ENCODE measurements around the gene UNC5C.

The UNC5C gene

DNA sequence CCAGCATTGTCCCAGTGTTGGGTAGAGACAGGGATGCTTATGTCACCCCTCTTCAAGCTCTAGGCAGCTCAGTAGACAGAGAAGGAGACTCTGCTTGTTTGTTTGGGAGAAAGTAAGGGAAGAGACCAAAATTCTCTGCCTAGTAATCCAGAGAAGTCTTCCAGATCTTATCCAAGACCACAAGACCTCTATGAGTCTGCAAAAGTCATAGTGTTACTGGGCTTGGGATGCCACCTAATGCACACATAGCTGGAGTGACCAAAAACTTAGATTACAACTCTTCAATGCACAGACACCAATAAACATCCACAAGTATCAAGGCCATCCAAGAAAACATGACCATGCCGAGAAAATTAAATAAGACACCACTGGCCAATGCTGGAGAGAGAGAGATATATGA lies 205.5 kb downstream of the UNC5C start:
- DNase-seq (ENCODE audit: low read depth) = no peak

DNA sequence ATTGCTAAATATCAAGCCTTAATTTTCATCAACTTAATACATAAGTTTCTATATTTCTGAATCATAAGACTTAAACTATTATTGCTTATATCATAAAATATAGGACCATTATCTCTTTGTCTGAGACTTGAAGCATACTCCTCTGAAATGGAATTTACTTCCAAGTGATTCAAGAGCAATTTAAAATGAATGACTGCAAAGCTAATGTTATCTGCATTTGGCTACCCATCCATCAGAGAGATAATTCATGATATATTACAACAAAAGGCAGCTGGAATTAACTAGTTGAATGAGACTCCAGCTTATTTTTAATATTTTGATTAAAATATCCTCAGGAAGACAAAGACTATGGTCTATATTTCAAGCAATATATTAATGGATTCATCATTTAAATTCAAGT lies 208.6 kb downstream of the UNC5C start:
- no peak for DNase-seq (ENCODE audit: low read depth)

DNA sequence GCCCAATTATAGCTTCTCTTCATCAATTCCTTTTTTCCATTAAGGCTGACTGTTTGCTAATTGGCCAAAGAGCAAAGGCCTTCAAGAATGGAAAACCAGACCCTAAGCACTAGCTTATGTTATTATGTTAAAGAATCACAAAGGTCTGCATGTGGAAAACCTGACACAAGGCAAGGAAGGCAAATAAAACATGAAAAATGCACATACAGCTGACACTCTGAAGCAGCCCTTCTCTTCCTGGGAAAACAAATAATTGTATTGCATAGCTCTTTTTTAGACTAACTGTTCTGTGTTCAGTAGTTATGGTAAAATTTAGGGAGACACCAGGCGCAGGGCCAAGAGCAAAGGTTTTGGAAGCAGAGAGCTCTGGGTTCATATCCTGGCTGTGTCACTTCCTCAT lies 223.1 kb downstream of the UNC5C start:
- no peak for DNase-seq (ENCODE audit: low read depth)

DNA sequence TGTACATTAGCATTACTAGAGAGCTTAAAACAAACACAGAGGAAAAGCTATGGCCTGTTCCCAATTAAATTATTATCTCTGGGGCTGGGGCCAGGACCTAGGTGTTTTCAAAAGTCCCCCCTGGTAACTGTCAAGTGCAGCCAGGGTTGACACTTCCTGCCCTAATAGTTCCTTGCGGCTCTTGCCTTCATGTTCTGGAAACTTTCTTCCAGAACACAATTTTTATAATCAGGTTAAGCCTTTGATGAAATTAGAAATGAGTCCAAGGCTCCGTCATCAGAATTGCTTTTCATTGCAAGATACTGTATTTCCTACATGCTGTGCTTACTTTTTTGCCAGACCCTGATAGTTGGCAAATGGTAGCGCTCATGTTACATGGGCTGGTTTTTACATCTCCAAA lies 229.6 kb downstream of the UNC5C start:
- no peak for DNase-seq (ENCODE audit: low read depth)

DNA sequence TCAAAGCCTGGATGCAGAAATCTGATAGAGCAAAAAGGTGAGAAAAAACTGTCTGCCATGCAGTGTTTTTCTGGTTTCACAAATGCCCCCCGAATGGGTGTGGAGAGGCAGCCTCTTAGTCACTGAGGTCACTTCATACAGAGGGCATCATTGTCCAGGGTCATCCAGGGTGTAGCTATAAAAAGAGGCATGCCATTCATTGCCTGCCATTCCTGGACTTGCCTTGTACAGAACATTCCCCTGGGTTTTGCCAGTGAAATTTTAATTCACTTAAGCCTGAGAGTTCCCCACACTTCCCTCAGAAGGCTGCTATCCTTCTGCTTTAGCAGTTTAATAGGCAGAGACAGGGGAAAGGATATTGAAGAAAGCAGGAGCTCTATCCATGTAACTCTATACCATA lies 230.3 kb downstream of the UNC5C start:
- no peak for DNase-seq (ENCODE audit: low read depth)

DNA sequence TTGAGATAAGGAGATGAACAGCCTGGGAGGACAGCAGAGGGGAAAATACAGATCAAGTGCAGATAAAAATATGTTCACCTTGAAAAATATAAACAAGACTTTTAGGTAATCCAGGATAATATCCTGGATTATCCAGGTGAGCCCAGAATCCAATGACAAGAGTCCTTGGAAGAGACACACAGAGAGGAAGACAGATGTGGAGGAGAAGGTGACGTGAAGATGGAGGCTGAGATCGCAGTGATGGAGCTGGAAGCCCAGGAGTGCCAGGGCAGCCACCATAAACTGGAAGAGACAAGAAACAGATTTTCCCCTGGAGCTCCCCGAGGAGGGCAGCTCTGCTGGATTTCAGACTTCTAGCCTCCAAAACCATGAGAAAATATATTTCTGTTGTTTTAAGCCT lies 230.7 kb downstream of the UNC5C start:
- no peak for DNase-seq (ENCODE audit: low read depth)

DNA sequence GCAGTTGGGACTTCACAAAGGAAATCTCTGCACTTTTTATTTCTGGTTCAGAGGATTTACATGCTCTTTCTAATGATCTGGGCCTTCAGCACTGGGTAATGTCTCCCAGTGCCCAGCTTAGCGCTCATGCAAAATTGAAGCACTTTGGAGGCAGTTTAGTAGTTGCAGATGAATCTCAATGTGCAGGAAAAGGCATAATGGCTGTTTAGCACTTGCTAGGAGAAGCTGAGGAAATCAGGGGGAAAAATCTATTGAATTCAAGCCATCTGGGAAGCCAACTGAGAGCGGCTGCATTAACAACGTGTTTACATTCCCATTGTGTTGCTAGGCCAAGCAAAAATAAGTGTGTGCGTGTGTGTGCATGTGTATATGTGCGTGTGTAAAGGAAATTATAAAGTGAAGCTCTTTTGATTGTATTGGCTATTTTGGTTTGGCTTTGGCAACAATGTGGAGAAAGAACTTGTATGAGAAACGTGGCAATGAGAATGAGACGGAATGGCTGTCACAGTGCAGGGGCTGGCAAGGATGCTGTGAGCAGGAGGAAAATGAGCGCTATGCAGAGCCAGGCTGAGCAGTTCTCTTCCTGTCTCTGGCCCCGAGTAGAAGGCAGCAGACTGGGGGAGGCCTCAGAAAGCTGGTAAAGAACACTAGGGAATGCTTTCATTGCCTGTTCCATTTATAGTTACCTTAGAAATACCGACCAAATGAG lies 231.5 kb downstream of the UNC5C start:
- DNase-seq (ENCODE audit: low read depth) = no peak

DNA sequence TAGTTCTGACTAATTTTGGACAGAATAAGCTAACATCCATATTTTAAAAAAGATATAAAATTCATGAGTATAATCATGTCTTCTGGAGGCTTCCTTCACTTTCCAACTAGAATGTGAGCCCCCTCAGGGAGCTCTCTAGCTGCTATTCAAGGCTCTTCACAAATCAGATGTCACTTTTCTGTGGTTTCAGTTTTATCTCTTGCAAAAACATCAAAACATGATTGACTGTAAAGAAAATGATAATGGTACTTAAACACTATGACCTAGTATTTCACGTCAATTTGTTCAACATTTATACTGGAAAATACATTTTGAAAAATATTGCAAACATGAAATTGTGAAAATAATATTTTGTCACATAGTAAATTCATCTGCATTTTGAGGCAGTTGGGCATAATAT lies 234.2 kb downstream of the UNC5C start:
- no peak for DNase-seq (ENCODE audit: low read depth)

DNA sequence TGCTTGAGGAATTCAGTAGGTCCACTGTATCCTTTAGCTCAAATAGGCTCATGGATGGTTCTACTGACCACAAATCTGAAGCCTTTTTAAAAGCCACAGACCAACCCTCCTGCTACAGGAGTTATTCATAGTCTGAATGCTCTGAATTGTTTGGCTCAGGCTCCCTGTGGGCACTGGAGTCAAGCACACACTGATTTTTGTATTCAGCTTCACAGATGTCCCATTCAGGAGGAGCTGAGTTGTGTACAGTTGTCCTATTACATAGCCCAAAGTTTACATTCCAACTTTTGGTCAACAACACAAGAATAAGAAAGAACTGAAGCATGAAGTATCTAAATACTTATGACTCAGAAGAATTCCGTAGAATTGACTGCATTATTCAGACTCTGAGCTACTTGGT lies 243.9 kb downstream of the UNC5C start:
- DNase-seq (ENCODE audit: low read depth) = no peak

DNA sequence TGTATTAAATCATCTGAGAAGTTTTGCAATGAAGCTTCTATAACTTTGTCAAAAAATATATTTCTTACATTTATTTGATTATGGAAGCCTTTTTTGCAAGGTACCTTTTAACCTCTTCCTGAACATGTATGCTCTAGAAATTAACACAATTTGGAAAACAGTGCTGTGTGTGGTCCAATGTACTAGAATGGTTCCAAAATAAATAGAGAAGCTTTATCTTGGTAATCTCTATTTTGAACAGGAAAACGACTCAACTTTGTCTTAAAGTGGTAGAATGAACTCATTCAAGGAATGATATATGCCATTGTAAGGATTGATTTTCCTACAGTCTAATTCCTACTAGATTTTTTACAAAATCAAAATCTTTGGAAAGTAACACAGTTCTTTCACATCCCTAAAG lies 248.5 kb downstream of the UNC5C start:
- DNase-seq (ENCODE audit: low read depth) = no peak

DNA sequence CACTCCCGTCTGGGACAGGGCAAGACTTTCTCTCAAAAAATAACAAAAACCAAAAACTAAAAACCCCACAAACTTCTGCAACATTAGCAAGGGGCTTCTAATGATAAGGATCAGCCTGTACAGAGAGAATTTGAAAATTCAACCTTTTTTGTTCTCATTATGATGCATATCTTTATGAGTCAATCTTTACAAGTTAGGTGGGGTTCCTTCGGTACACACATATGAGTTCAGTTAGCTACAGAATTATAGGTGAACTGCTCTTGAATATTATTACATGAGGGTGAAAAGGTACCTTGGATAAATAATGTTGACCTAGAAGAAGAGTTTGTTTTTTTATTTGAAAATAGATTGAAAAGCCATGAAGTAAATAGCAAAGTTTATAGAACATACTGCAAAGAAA lies 252.7 kb downstream of the UNC5C start:
- no peak for DNase-seq (ENCODE audit: low read depth)

DNA sequence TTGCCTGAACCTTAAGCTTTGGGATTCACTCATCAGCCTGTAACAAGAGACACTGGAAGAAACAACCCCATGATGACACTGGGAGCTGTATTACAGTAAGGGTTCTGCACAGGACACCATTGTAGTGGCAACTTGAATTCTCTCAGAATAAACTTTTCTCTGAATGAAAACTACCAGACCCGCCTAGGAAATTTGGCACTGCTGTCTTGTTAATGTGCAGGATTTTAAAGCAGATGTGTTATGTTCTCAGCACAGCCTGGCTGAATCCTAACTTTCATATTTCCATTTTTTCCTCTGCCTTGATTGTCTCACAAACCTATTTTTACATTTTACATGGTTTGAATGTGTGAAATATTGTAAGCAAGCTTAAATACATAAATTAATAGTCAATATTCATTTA lies 253.6 kb downstream of the UNC5C start:
- DNase-seq (ENCODE audit: low read depth) = no peak

DNA sequence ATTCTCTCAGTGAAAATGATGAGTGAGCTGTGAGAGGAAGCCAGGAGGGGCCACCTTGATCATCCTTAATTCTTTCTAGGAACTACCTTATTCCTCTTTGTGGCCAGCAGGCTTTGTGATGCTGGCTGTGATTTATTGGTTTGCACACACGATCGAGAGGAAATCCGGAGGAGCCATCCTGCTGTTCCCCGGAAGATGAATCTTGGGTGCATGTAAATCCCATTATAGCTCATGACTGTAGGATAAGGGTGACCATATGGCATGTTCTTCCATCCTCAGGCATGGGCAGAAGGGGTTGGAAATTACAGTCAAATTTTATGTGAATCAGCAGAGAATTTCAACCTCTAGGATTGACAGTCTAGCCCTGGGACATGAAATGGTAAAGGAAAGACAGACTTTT lies 254.5 kb downstream of the UNC5C start:
- no peak for DNase-seq (ENCODE audit: low read depth)

DNA sequence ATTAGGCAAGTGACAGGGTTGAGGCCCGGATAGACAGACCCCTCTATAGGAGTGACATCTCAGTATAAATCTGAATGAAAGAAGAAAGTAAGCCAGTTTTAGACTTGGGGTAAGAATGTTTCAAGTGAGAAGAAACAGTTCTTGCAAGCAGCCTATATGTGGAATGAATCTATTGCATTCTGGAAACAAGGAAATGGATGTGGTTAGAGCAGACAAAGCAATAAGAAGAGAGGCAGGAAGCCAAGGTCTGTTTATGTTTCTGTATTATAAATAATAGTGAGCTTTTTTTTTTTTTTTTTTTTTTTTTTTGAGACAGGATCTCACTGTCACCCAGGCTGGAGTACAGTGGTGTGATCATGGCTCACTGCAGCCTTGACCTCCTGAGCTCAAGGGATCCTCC lies 255.8 kb downstream of the UNC5C start:
- no peak for DNase-seq (ENCODE audit: low read depth)

DNA sequence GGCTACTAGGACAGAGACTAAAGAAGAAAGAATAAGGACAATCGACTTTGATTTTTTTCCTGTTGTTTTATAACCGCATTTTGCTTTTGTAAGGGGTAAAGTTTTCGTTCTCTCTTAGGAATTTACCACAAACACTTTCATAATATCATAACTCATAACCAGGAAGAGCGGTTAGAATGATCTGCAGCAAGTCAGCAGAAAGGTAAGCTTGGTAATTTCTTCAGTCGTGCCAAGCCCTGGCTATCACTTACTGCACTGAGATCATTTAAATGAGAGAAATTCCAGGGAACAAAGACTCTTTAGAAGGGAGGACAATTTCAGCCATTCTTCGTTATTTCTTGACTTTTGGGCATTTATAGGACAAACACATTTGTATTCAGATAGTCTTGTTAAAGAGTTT lies 258.1 kb downstream of the UNC5C start:
- no peak for DNase-seq (ENCODE audit: low read depth)

DNA sequence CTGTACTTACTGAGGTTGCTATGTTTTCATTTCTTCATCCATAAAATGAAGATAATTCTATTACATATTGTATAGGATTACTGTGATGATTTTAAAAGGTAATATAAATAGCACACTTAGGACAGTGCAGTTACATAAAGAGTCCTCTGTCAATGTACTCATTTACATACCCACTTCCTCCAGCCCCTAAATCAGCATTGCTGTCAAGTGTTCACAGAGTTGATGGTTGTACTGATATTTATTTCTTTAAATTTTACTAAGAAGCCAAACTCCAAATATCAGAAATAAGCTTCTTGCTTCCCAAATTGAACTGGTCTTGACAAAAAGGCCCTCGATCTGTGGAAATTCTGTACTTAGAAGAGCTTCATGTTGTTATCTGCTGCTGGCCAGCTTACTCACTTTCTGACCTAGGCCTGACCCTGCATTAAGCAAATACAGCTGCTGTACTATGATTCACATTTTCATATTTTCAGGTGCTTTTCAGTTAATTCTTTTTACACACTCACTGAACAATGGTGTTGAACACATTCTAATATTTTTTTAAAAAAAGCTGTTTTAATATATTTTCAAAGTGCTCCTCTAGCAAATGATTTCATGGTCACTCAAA lies 259.6 kb downstream of the UNC5C start:
- no peak for DNase-seq (ENCODE audit: low read depth)

DNA sequence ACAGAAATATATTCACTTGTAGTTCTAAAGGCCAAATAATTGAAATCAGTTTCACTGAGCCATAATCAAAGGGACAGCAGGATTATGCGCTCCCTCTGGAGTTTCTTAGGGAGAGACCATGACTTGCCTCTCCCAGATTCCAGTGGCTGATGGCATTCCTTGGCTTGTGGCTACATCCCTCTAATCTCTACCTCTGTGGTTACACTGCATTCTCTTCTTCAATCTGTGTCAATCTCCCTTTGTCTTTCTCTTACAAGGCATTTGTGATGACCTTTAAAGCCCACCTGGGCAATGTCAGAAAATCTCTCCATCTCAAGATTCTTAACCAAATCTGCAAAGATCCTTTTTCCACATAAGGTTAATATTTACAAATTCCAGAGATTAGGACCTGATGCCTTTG lies 260.2 kb downstream of the UNC5C start:
- DNase-seq (ENCODE audit: low read depth) = no peak

DNA sequence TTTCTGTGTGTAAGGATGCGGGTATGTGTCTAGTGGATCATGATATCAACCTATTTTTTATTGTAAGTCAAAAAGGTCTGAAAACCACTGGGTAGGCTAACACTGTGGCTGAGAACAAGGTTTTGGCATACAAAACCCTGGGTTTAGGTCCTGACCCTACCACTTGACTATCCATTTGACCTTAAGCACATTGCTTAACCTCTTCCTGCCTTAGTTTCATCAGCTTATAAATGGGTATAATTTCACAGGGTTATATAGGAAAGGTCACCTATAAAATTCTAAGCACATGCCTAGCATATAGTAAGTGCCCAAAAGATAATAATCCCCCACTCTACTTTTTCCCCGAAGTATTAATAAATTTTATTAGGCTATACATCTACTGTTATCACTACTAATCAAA lies 263.0 kb downstream of the UNC5C start:
- no peak for DNase-seq (ENCODE audit: low read depth)

DNA sequence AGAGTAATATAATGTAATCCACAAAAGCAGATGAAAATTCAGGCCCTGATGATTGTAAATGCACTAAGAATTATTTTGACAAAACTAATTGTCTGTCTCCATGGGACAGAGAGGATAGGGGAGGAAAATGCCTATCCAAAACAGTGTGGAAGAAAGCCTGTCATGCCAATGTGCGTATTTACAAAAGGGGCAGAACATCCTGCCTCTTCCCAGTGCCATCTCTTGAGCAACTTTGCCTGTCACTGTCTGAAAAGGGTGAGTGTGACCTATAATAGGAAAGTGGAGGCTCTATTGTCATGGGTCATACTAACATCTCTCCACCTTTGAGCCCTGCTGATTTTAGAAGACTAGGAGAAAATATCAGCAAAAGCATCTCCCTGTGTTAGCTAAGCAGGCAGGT lies 264.1 kb downstream of the UNC5C start:
- DNase-seq (ENCODE audit: low read depth) = no peak

DNA sequence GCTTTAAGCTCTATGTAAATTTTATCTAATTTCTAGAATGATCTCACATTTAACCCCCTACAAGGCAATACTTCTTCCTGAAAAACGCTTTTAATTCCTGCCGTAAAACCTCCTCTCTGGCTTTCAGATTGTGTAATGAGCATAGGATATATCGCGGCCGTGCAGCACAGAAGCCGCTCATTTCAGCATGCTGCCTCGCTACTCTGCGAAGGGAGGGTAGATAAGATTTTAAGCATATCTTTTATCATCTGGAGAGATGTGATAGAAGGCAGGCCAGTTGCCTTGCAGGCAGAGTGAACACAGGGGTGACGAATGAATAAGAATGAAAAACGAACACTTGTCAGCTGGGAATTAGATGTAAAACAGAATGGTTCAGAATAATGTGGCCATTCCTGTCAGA lies 265.5 kb downstream of the UNC5C start:
- no peak for DNase-seq (ENCODE audit: low read depth)

DNA sequence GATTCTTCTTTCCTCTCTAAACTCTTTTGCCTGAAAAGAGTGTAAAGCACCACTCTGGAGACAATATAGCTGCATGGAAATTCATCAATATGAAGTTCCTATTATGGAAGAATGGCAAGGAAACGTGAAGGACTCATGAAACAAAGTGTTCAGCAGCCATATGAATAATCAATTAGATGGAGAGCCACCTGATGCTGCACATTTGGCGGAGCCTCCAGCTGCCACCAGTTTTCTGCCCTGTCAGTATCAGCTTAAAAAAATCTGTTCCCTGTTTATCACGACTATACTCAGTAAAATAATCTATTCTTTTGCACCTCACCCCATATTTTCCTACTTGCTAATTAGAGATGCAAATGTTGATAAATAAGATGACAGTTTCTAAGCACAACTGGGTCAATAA lies 276.0 kb downstream of the UNC5C start:
- no peak for DNase-seq (ENCODE audit: low read depth)

DNA sequence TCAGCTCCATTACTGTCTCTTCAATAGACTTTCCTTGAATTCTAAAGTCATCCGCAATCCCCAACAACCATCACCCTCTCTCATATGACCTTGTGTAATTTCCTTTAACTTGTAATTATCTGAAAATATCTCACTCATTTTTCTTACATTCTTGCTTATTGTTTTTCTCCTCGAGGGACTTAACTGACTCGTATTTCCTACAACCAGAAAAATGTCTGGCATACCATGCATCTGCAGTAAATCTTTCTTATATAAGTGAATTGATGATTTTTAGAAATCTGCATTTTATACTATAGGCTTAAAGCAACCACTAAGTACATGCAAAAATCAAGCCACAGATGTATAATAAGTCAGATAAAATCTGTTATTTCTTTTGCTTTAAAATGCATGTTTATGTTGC lies 276.7 kb downstream of the UNC5C start:
- no peak for DNase-seq (ENCODE audit: low read depth)

DNA sequence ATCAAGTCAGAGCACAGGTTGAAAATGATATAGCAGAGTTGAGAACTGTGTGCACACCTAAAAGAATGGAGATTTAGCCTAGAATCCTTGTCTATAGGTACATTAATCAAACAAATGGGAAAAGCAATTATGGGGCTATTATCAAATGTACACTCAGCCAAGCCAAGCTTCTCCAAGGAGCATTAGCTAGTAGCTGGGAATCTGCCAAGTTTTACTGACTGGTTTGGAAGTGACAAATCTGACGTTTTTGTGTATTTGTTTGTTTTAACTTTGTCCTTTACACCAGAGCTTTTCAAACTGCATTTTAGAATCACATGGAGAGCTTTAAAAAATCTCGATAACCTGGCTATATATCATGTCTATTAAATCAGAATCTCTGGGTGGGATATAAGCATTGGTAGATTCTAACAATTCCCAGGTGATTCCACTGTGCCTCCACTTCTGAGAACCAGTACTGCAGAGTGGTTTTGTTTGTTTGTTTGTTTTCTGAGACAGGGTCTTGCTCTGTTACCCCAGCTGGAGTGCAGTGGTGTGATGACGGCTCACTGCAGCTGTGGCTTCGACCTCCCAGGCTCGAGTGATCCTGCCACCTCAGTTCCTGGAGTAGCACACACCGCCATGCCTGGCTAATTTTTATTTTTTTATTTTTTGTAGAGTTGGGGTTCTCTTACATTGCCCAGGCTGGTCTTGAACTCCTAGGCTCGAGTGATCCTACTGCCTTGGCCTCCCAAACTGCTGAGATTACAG lies 279.8 kb downstream of the UNC5C start:
- no peak for DNase-seq (ENCODE audit: low read depth)

DNA sequence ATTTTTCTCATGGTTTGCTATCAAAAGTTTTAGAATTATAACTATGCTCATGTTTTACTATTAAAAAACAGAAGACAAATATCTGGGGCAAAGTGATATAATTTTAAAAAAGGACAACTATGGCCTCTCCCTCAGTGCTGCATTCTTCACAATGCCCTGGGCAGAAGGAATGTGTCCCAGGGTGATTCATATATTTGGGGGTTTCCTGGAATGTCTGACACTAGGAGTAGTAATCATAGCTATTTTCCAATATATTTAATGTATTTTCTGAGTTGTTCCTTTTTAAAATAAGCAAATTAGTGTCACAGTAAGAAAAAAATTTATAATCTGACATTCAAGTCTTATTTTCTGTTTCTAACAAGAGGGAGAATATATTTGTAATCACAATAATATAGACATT lies 281.7 kb downstream of the UNC5C start:
- no peak for DNase-seq (ENCODE audit: low read depth)

Data from CMK (cell line).